ENCODE results near the gene STEAP1B. TPM values are rescaled to one million over a fixed set of nuclear protein-coding genes. Genes with fewer than 3 reads are reported as not detected.

Gene STEAP1B
- total RNA-seq, 1 donor from 2014 or later, result 1.3 TPM

- no peak overlapping the region for H3K27ac Mint-ChIP-seq (ENCODE audit: unreplicated experiment)
- no peaks in the 10 kb centered on the region for H4K20me1 ChIP-seq (ENCODE audit: insufficient read depth, low read length)
- H3K27ac ChIP-seq (ENCODE audit: low read depth, low read length), result no peak overlapping the region
- H3K4me2 ChIP-seq (ENCODE audit: low read length), result no peak overlapping the region
- no peaks in the 10 kb centered on the region for H3K36me3 ChIP-seq (ENCODE audit: insufficient read depth, low read length)
- FAIRE-seq (no peak), DNase-seq (ENCODE audit: low read depth) (no peak)
- no peak for TF ChIP-seq EZH2 (IDR thresholded peaks at IDR 0.05; ENCODE audit: insufficient read depth, low read length)
- TF ChIP-seq CTCF (IDR thresholded peaks at IDR 0.05; ENCODE audit: insufficient read depth, low read depth, low read length), result no peak
- H3K9me3 Mint-ChIP-seq (ENCODE audit: unreplicated experiment), result no peaks in the 10 kb centered on the region
- H2AFZ ChIP-seq (ENCODE audit: low read depth, low read length), result no peak overlapping the region
- no peak overlapping the region for H3K4me3 ChIP-seq (ENCODE audit: insufficient read depth, low read depth, low read length)
- no peaks in the 10 kb centered on the region for H3K36me3 Mint-ChIP-seq (ENCODE audit: low read depth, unreplicated experiment)
- no peak overlapping the region for H3K4me3 Mint-ChIP-seq (ENCODE audit: unreplicated experiment)
- peaks cover 13% of the 10 kb centered on the region for H3K4me1 ChIP-seq (ENCODE audit: insufficient read depth, low read length)
- H3K4me1 Mint-ChIP-seq (ENCODE audit: low read depth, unreplicated experiment), result peaks cover 12% of the 10 kb centered on the region
- no peaks in the 10 kb centered on the region for H3K27me3 ChIP-seq (ENCODE audit: insufficient read depth, low read length)
- H3K27me3 Mint-ChIP-seq (ENCODE audit: low read depth, unreplicated experiment), result no peaks in the 10 kb centered on the region
- H3K9ac ChIP-seq (ENCODE audit: low read length), result no peak overlapping the region
- no peaks in the 10 kb centered on the region for H3K9me3 ChIP-seq (ENCODE audit: insufficient read depth, low read depth, low read length)
- no peaks in the 10 kb centered on the region for H3K79me2 ChIP-seq (ENCODE audit: insufficient read depth, low read length)
These were observed 72.1 kb downstream of the STEAP1B start for GRCh38 chr7:22427855-22428254.

- no peaks in the 10 kb centered on the region for H3K9me3 ChIP-seq (ENCODE audit: insufficient read depth, low read depth, low read length)
- Mint-ChIP-seq H3K4me1 (ENCODE audit: low read depth, unreplicated experiment) (peaks cover 8% of the 10 kb centered on the region), H3K27me3 (ENCODE audit: low read depth, unreplicated experiment) (no peaks in the 10 kb centered on the region), H3K27ac (ENCODE audit: unreplicated experiment) (no peak overlapping the region), H3K36me3 (ENCODE audit: low read depth, unreplicated experiment) (no peaks in the 10 kb centered on the region), H3K4me3 (ENCODE audit: unreplicated experiment) (no peak overlapping the region), H3K9me3 (ENCODE audit: unreplicated experiment) (no peaks in the 10 kb centered on the region)
- no peak overlapping the region for H3K4me2 ChIP-seq (ENCODE audit: low read length)
- no peaks in the 10 kb centered on the region for H3K79me2 ChIP-seq (ENCODE audit: insufficient read depth, low read length)
- H3K9ac ChIP-seq (ENCODE audit: low read length), result no peak overlapping the region
- H3K4me3 ChIP-seq (ENCODE audit: insufficient read depth, low read depth, low read length), result no peak overlapping the region
- DNase-seq (ENCODE audit: low read depth) (no peak), FAIRE-seq (no peak)
- H3K36me3 ChIP-seq (ENCODE audit: insufficient read depth, low read length), result no peaks in the 10 kb centered on the region
- peaks cover 9% of the 10 kb centered on the region for H3K4me1 ChIP-seq (ENCODE audit: insufficient read depth, low read length)
- no peaks in the 10 kb centered on the region for H3K27me3 ChIP-seq (ENCODE audit: insufficient read depth, low read length)
- no peak overlapping the region for H2AFZ ChIP-seq (ENCODE audit: low read depth, low read length)
- TF ChIP-seq CTCF (IDR thresholded peaks at IDR 0.05; ENCODE audit: insufficient read depth, low read depth, low read length) (no peak), EZH2 (IDR thresholded peaks at IDR 0.05; ENCODE audit: insufficient read depth, low read length) (no peak)
- H4K20me1 ChIP-seq (ENCODE audit: insufficient read depth, low read length), result no peaks in the 10 kb centered on the region
- H3K27ac ChIP-seq (ENCODE audit: low read depth, low read length), result no peak overlapping the region
These were observed 72.9 kb downstream of the STEAP1B start for GRCh38 chr7:22427104-22427503.

GRCh38 chr7:22426463-22427094 lies 73.4 kb downstream of the STEAP1B start:
- Mint-ChIP-seq H3K27ac (ENCODE audit: unreplicated experiment) (no peak overlapping the region), H3K4me3 (ENCODE audit: unreplicated experiment) (no peak overlapping the region), H3K9me3 (ENCODE audit: unreplicated experiment) (no peaks in the 10 kb centered on the region), H3K4me1 (ENCODE audit: low read depth, unreplicated experiment) (peaks cover 8% of the 10 kb centered on the region), H3K36me3 (ENCODE audit: low read depth, unreplicated experiment) (no peaks in the 10 kb centered on the region), H3K27me3 (ENCODE audit: low read depth, unreplicated experiment) (no peaks in the 10 kb centered on the region)
- no peaks in the 10 kb centered on the region for H4K20me1 ChIP-seq (ENCODE audit: insufficient read depth, low read length)
- no peaks in the 10 kb centered on the region for H3K27me3 ChIP-seq (ENCODE audit: insufficient read depth, low read length)
- H3K4me1 ChIP-seq (ENCODE audit: insufficient read depth, low read length), result peaks cover 9% of the 10 kb centered on the region
- TF ChIP-seq EZH2 (IDR thresholded peaks at IDR 0.05; ENCODE audit: insufficient read depth, low read length), result no peak
- TF ChIP-seq CTCF (IDR thresholded peaks at IDR 0.05; ENCODE audit: insufficient read depth, low read depth, low read length), result no peak
- H3K4me3 ChIP-seq (ENCODE audit: insufficient read depth, low read depth, low read length), result no peak overlapping the region
- no peaks in the 10 kb centered on the region for H3K36me3 ChIP-seq (ENCODE audit: insufficient read depth, low read length)
- no peaks in the 10 kb centered on the region for H3K9me3 ChIP-seq (ENCODE audit: insufficient read depth, low read depth, low read length)
- FAIRE-seq (no peak), DNase-seq (ENCODE audit: low read depth) (no peak)
- no peak overlapping the region for H2AFZ ChIP-seq (ENCODE audit: low read depth, low read length)
- no peaks in the 10 kb centered on the region for H3K79me2 ChIP-seq (ENCODE audit: insufficient read depth, low read length)
- H3K27ac ChIP-seq (ENCODE audit: low read depth, low read length), result no peak overlapping the region
- H3K9ac ChIP-seq (ENCODE audit: low read length), result no peak overlapping the region
- no peak overlapping the region for H3K4me2 ChIP-seq (ENCODE audit: low read length)

All from astrocyte (in vitro differentiated cells and primary cell).